ENCODE results near the gene MAP2K3.

MAP2K3 gene

DNA sequence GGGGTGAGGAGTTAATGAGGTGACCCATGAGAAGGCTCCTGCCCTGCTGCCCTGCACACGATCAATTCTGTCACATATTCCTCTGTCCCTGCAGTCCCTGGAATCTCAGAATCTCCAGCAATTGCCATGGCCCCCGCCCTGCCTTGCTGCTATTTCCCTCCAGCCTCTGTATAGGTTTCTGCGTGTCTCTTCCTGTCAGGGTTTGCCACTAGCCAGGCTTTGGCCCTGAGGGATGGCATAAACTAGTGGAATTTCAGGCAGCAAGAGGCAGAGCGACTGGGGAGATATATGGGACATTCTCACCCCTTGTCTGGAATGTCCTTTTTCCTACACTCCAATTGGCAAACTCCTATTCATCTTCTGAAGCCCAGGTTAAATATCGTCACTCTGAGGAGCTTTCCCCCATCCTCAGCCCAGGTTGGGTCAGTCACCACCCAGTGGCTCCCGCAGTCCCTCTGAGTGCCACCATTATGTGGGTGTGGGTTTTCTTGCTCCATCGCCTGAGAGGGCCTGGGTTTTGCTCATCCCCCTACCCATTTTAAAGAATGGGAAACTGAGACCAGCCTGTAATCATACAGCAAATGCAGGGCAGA, 15.8 kb upstream of the MAP2K3 start:
- in situ Hi-C loops (cut with HindIII; ENCODE audit: low sequenced_read_pairs), result no loop called here
- no peak for DNase-seq (ENCODE audit: low read depth)
- no peak overlapping the region for H3K4me3 ChIP-seq (ENCODE audit: low read depth, low read length)
- TF ChIP-seq, protein P1, sequence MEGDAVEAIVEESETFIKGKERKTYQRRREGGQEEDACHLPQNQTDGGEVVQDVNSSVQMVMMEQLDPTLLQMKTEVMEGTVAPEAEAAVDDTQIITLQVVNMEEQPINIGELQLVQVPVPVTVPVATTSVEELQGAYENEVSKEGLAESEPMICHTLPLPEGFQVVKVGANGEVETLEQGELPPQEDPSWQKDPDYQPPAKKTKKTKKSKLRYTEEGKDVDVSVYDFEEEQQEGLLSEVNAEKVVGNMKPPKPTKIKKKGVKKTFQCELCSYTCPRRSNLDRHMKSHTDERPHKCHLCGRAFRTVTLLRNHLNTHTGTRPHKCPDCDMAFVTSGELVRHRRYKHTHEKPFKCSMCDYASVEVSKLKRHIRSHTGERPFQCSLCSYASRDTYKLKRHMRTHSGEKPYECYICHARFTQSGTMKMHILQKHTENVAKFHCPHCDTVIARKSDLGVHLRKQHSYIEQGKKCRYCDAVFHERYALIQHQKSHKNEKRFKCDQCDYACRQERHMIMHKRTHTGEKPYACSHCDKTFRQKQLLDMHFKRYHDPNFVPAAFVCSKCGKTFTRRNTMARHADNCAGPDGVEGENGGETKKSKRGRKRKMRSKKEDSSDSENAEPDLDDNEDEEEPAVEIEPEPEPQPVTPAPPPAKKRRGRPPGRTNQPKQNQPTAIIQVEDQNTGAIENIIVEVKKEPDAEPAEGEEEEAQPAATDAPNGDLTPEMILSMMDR (IDR thresholded peaks at IDR 0.05; ENCODE audit: low read depth, low read length, missing control alignments), result no peak

DNA sequence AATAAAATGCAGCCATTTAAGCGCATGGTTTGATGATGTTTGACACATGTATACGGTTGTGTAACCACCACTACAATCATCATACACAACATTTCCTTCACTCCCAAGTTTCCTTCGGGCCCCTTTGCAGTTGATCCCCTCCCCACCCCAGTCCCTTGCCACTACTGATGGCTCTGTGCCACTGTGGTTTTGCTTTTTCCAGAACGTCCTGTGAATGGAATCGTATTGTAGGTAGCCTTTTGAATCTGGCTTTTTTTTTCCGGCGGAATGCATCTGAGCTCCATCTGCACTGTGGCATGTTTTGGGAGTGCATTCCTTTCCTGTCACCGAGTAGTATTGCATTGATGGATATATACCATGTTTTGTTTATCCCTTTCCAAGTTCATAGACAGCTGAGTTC, 15.1 kb upstream of the MAP2K3 start:
- no peak for DNase-seq (ENCODE audit: low read depth)
- TF ChIP-seq, protein P1 (IDR thresholded peaks at IDR 0.05; ENCODE audit: low read depth, low read length, missing control alignments), result no peak
- no peak overlapping the region for H3K4me3 ChIP-seq (ENCODE audit: low read depth, low read length)
- in situ Hi-C loops (cut with HindIII; ENCODE audit: low sequenced_read_pairs), result no loop called here

DNA sequence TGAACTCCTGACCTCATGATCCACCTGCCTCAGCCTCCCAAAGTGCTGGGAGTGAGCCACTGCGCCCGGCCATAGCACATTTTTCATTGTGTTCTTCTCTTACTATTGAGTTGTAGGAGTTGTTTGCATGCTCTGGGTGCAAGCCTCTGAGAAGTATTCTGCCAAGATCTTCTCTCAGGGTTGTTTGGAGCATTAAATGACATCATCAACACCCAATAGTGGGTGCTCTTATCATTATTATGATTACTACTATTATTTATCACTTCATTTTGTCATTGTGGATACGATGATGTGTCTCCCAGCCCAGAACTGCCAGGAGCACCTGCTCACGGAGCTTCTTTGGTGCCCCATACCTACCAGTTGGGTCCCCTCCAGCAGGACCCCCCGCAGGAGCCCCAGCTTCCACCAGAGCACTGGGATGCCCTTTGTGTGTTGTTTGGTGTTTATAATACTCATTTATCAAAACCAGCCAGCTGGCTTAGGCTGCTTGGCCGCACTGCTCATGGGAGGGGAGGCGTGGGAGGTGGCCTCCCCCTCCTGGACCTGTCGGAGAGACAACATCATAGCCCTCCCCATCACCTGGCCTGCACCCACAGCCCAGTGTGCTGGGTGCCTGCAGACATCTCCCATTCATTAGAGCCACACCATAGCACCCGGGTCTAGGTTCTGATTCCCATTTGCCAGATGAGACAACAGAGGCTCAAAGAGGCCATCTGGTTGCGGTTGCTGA, 12.9 kb upstream of the MAP2K3 start:
- no peak overlapping the region for H3K4me3 ChIP-seq (ENCODE audit: low read depth, low read length)
- TF ChIP-seq, protein P1 (IDR thresholded peaks at IDR 0.05; ENCODE audit: low read depth, low read length, missing control alignments), result no peak
- no peak for DNase-seq (ENCODE audit: low read depth)
- in situ Hi-C loops (cut with HindIII; ENCODE audit: low sequenced_read_pairs), result no loop called here

DNA sequence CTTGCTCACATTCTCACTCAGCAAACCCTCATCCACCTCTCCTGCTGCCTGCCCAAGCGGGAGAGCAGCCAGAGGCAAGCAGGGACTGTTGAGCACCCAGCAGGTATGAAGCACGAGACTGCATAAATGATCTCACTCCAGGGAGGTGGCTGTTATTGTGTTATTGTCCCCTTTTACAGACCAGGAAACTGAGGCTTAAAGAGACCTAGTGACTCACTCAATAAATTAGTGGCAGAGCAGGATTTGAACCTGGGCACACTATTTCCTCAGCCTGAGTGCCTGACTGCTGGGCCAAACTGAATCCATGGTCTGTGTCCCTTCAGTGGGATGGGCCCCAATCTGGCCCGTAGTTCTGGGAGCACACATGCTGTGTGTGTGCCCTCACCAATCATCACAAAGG, 12.3 kb upstream of the MAP2K3 start:
- no peak overlapping the region for H3K4me3 ChIP-seq (ENCODE audit: low read depth, low read length)
- TF ChIP-seq, protein P1 (IDR thresholded peaks at IDR 0.05; ENCODE audit: low read depth, low read length, missing control alignments), result no peak
- in situ Hi-C loops (cut with HindIII; ENCODE audit: low sequenced_read_pairs), result no loop called here
- DNase-seq (ENCODE audit: low read depth), result no peak

DNA sequence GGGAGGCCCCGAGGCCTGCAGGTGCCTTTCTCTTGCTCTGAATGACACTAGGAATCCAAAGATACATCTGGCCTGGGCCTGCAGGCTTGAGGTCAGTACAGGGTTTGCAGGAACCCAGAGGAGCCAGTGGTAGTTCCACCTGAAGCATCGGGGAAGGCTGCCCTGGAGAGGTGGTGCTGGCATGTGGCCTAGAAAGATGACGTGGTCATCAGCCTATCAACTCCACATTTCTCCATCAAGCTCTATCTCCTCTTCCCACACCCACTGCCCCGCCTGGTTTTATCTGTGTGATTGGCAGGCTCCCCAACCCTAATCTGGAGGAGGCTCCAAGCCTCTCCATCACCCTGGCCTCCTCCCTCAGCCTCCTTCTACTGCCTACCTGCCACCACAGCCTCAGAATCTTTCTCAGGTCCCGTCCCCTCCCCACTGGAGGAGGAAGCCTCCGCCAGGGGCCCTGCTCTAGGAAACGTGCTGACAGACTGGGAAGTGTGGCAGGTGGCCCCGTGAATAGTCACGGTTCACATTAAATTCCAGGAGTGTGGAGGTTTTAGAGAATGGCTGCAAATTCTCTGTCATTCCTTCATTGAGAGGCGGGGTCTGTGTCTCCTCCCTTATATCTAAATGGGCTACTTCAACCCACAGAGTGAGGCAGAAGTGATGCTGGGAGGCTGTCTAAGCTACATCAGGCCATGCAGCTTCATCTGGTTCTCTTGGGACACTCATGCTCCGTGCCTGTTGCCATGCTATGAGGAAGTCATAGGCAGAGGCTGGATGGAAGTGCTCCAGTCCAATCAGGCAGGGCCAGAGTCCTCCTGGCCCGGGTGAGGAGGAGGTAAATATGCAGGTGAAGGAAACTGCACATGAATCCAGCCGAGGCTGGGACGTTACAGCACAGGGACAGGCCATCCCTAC, 11.4 kb upstream of the MAP2K3 start:
- TF ChIP-seq, protein P1 (IDR thresholded peaks at IDR 0.05; ENCODE audit: low read depth, low read length, missing control alignments), result no peak
- in situ Hi-C loops (cut with HindIII; ENCODE audit: low sequenced_read_pairs), result no loop called here
- DNase-seq (ENCODE audit: low read depth), result no peak
- no peak overlapping the region for H3K4me3 ChIP-seq (ENCODE audit: low read depth, low read length)

DNA sequence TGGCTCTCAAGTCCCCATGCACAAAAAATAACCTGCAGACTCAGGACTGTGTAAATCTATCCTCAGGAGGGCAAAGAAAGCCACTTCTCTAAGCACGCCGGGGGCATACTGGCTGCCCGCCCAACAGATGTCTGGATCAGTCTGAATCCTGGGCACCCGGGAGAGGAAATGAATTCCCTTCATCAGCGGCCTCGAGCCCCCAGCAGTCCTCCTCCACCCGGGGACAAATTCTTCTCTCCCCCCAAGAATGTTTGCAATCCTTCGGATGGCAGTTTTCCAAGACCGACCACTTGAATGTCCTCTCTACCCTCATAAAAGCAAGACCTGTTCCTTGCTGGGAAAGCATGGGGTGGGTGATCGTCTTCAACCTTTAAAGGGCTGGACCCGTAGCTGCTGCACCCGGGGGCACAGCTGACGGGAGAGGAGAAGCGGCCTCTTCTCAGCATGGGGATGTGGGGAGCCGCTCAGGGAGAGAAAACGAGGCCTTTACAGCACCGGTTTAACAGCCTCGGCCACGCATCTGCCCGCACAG, 9.4 kb upstream of the MAP2K3 start:
- H3K4me3 ChIP-seq (ENCODE audit: low read depth, low read length), result peak overlapping the region; percentile 50
- DNase-seq (ENCODE audit: low read depth), result no peak
- in situ Hi-C loops (cut with HindIII; ENCODE audit: low sequenced_read_pairs), result loop anchor here (5.0 to 25.0 kb wide), 2 partner anchors 73 to 262 kb away; no protein-coding TSS in a partner anchor
- TF ChIP-seq, protein P1 (IDR thresholded peaks at IDR 0.05; ENCODE audit: low read depth, low read length, missing control alignments), result no peak
